ENCODE measurements around the gene CELA3A.
"Not testable (repeated sequence)": the region's sequence is repeated elsewhere in the genome, so short reads cannot be mapped to it uniquely, and the experiment has no call there.

CELA3A gene

GRCh38 chr1:21982122-21982521, 19.3 kb upstream of the CELA3A start:
- DNase-seq: not testable (repeated sequence)

- DNase-seq: not testable (repeated sequence)
These were observed 17.9 kb upstream of the CELA3A start for GRCh38 chr1:21983539-21983938.

- not testable (repeated sequence) for DNase-seq
These were observed 15.6 kb upstream of the CELA3A start for GRCh38 chr1:21985893-21986292.

- DNase-seq: not testable (repeated sequence)
These were observed 15.1 kb upstream of the CELA3A start for GRCh38 chr1:21986386-21986785.

GRCh38 chr1:21989672-21990393, 11.6 kb upstream of the CELA3A start:
- DNase-seq: not testable (repeated sequence)

GRCh38 chr1:21992186-21992585, 9.3 kb upstream of the CELA3A start:
- not testable (repeated sequence) for DNase-seq

- DNase-seq: not testable (repeated sequence)
These were observed 6.7 kb upstream of the CELA3A start for GRCh38 chr1:21994716-21995115.

GRCh38 chr1:21996663-21996970, 4.8 kb upstream of the CELA3A start:
- not testable (repeated sequence) for DNase-seq

- not testable (repeated sequence) for DNase-seq
These were observed 3.4 kb upstream of the CELA3A start for GRCh38 chr1:21997891-21998623.

GRCh38 chr1:21998624-21999294, 2.7 kb upstream of the CELA3A start:
- DNase-seq: not testable (repeated sequence)

GRCh38 chr1:21999645-22000044, 1.8 kb upstream of the CELA3A start:
- not testable (repeated sequence) for DNase-seq

GRCh38 chr1:22002461-22002860, 1.0 kb downstream of the CELA3A start:
- DNase-seq: not testable (repeated sequence)

- not testable (repeated sequence) for DNase-seq
These were observed 1.4 kb downstream of the CELA3A start for GRCh38 chr1:22002875-22003274.

GRCh38 chr1:22003959-22004358, 2.5 kb downstream of the CELA3A start:
- DNase-seq: not testable (repeated sequence)

GRCh38 chr1:22005261-22006149, 4.0 kb downstream of the CELA3A start:
- not testable (repeated sequence) for DNase-seq

GRCh38 chr1:22006736-22007135, 5.3 kb downstream of the CELA3A start:
- DNase-seq: not testable (repeated sequence)

- not testable (repeated sequence) for DNase-seq
These were observed 5.8 kb downstream of the CELA3A start for GRCh38 chr1:22007262-22007661.

GRCh38 chr1:22009566-22009965, 8.1 kb downstream of the CELA3A start:
- not testable (repeated sequence) for DNase-seq

GRCh38 chr1:22012752-22013151, 11.3 kb downstream of the CELA3A start:
- not testable (repeated sequence) for DNase-seq

GRCh38 chr1:22014575-22015206, 13.2 kb downstream of the CELA3A start:
- DNase-seq: not testable (repeated sequence)

GRCh38 chr1:22018583-22019559, 17.4 kb downstream of the CELA3A start:
- DNase-seq: peak; percentile 26
